Ovary (tissue), 9 donors: ENCODE results near the gene ITGB2. TPM values are rescaled to one million over a fixed set of nuclear protein-coding genes. Genes with fewer than 3 reads are reported as not detected.
A peak's percentile ranks its signal among the peaks of the same experiment; 100 is the strongest.

Source experiments
- DNase-seq, 5 donors: peaks; one replicate each; pipeline ENCODE4 v3.0.0-alpha.2; 2019 to 2020
- H3K27ac ChIP-seq, 2 donors: fragments of 200-600 bp; one replicate each; pipeline versions ENCODE4 v1.5.1 to v1.8.0; 2019 to 2022
- H3K27me3 ChIP-seq: fragments of 200-600 bp; one replicate; pipeline ENCODE4 v1.8.0; 2022
- H3K36me3 ChIP-seq: fragments of 200-600 bp; sonication (generic); one replicate; pipeline ENCODE4 v1.5.1; 2019
- H3K4me1 ChIP-seq: one replicate; pipeline ENCODE4 v1.8.1; 2013; ENCODE audit warnings: mild to moderate bottlenecking, moderate library complexity; ENCODE audit not compliant: insufficient read depth
- H3K4me3 ChIP-seq: fragments of 200-600 bp; sonication (generic); one replicate; pipeline ENCODE4 v1.5.1; 2017
- H3K9me3 ChIP-seq, 2 donors: fragments of 200-600 bp in 1 of 2; sonication (generic) in 1 of 2; one replicate each; pipeline versions ENCODE4 v1.5.1 to v1.8.1; 2013 to 2019; ENCODE audit warnings: mild to moderate bottlenecking in 1 of 2, moderate library complexity in 1 of 2
- CTCF ChIP-seq, 3 donors: fragments of 450-650 bp in 2 of 3; fragments of 200-600 bp in 1 of 3; IDR thresholded peaks; one replicate each; pipeline versions ENCODE4 v1.5.1 to v1.8.0; 2016 to 2022; ENCODE audit warnings: antibody characterized with exemption in 3 of 3, mild to moderate bottlenecking in 1 of 3
- EP300 ChIP-seq: sonication (generic); formaldehyde crosslinking; IDR thresholded peaks from one replicate; pipeline ENCODE4 v1.6.1; 2017; ENCODE audit warnings: antibody characterized with exemption
- POLR2A ChIP-seq: fragments of 450-650 bp; IDR thresholded peaks from one replicate; pipeline ENCODE4 v1.6.1; 2017; ENCODE audit warnings: antibody characterized with exemption, mild to moderate bottlenecking, moderate library complexity
- WGBS, 3 donors: extraction: QIAGEN DNeasy Blood & Tissue Kit in 1 of 3; methylation state at CpG; one replicate each; pipeline versions ENCODE4 v1.1.5 to v1.1.7; 2013 to 2017; 5-methylcytosine and 5-hydroxymethylcytosine counted together
- intact Hi-C, 4 donors: fragments of 100-400 bp; cut with DNase I; formaldehyde crosslinking; loops; one replicate each; pipeline versions ENCODE4 v1.11.0 to v1.15.1; 2022 to 2023
- polyA plus RNA-seq, 2 donors: library from polyadenylated mRNA; stranded (reverse); fragments of 200-250 nt in 1 of 2; fragments of 350-450 nt in 1 of 2; fragmentation: Illumina TruSeq in 1 of 2; extraction: RNeasy Lipid Tissue Mini Kit (QIAGEN cat#74804) in 1 of 2; gene quantifications; one replicate each; pipeline ENCODE4 v1.2.3, GENCODE V29; 2013 to 2014
- total RNA-seq, 7 donors: library from RNA; depleted of rRNA in 2 of 7; stranded (reverse); fragments of >200 nt in 2 of 7; fragmentation: NEBNext Ultra II Directional in 3 of 7; extraction: Animal tissue kit (Norgen Biotek cat#: 25700) in 3 of 7; gene quantifications; one replicate each; pipeline versions ENCODE4 v1.1.0 to v1.2.4, GENCODE V29; 2016 to 2023
- donor health status: DM: no; HTN: no; CAD: no; lungs with moderate emphysema.
- donor health status: DM: no; HTN: no; CAD: no.
- donor health status: Bipolar disorder and iron deficiency.
- donor health status: DM: yes; HTN: yes; CAD: no.
- donor health status: DM: no; HTN: no; CAD: no.
- donor health status: DM: yes; HTN: yes; CAD: no.

ITGB2 gene
- total and polyA plus RNA-seq, 9 donors: 9.6 to 58.3 (median 17.6) TPM

GRCh38 chr21:44876849-44877575, 43.7 kb downstream of the ITGB2 start:
- H3K27me3 ChIP-seq: no peaks in the 10 kb centered on the region
- no peak overlapping the region for H3K27ac ChIP-seq
- DNase-seq: no peak
- intact Hi-C loops: loop anchor here in 1 of 4 donors (10.0 kb wide), 1 partner anchor 408 kb away; the partner anchor contains the start of gene POFUT2
- TF ChIP-seq CTCF (IDR thresholded peaks at IDR 0.05) (no peak), EP300 (no peak), POLR2A (no peak)
- no peaks in the 10 kb centered on the region for H3K9me3 ChIP-seq
- peaks cover 3% of the 10 kb centered on the region for H3K4me1 ChIP-seq
- H3K36me3 ChIP-seq: no peaks in the 10 kb centered on the region
- no peak overlapping the region for H3K4me3 ChIP-seq
- 88 to 94% (median 92%) methylated on average over 12 of the region's 12 CpGs for WGBS, 3 donors

- 13 to 19% (median 18%) methylated on average over 6 of the region's 6 CpGs for WGBS, 3 donors
- DNase-seq: no peak
- intact Hi-C loops: loop anchor here in 1 of 4 donors (2.0 to 10.0 kb wide), 2 partner anchors 59 to 409 kb away; partner anchors contain the start of gene POFUT2
Observed at GRCh38 chr21:44875316-44875700, 45.4 kb downstream of the ITGB2 start.

GRCh38 chr21:44874497-44875315, 46.0 kb downstream of the ITGB2 start:
- H3K27ac ChIP-seq: peak overlapping the region; percentile 71 to 85
- H3K27me3 ChIP-seq: no peaks in the 10 kb centered on the region
- peak overlapping the region; percentile 60 for H3K4me3 ChIP-seq
- H3K9me3 ChIP-seq: no peaks in the 10 kb centered on the region
- DNase-seq: peak; percentile 65 to 79 (median 69)
- no peaks in the 10 kb centered on the region for H3K36me3 ChIP-seq
- intact Hi-C loops: loop anchor here in 1 of 4 donors (2.0 to 10.0 kb wide), 3 partner anchors 58 to 410 kb away; partner anchors contain the start of genes POFUT2 and SLX9
- H3K4me1 ChIP-seq: peaks cover 14% of the 10 kb centered on the region
- 8 to 17% (median 16%) methylated on average over 45 to 49 of the region's 49 CpGs for WGBS, 3 donors
- no peak for TF ChIP-seq EP300
- no peak for TF ChIP-seq CTCF (IDR thresholded peaks at IDR 0.05)
- TF ChIP-seq POLR2A: no peak

More at GRCh38 chr21:44875316-44875700, 45.4 kb downstream of the ITGB2 start:
- Histone ChIP-seq H3K9me3 (no peaks in the 10 kb centered on the region), H3K4me1 (peaks cover 12% of the 10 kb centered on the region), H3K27ac (peak overlapping the region in 1 of 2 donors; percentile 85), H3K27me3 (no peaks in the 10 kb centered on the region), H3K36me3 (no peaks in the 10 kb centered on the region), H3K4me3 (peak overlapping the region; percentile 60)
- TF ChIP-seq CTCF (IDR thresholded peaks at IDR 0.05): no peak
- TF ChIP-seq POLR2A: no peak
- no peak for TF ChIP-seq EP300

- Histone ChIP-seq H3K27me3 (no peaks in the 10 kb centered on the region), H3K4me3 (peak overlapping the region; percentile 60), H3K9me3 (no peaks in the 10 kb centered on the region), H3K4me1 (peaks cover 14% of the 10 kb centered on the region), H3K27ac (peak overlapping the region; percentile 71 to 85), H3K36me3 (no peaks in the 10 kb centered on the region)
- 0 to 8% (median 4%) methylated on average over 20 of the region's 20 CpGs for WGBS, 3 donors
- TF ChIP-seq POLR2A (no peak), CTCF (IDR thresholded peaks at IDR 0.05) (no peak), EP300 (no peak)
- DNase-seq: no peak
- intact Hi-C loops: loop anchor here in 1 of 4 donors (2.0 to 10.0 kb wide), 3 partner anchors 57 to 411 kb away; partner anchors contain the start of genes POFUT2 and SLX9
Observed at GRCh38 chr21:44874240-44874496, 46.5 kb downstream of the ITGB2 start.
